Urinary bladder (tissue), 4 donors: ENCODE results near the gene MEIS3. TPM values are rescaled to one million over a fixed set of nuclear protein-coding genes. Genes with fewer than 3 reads are reported as not detected.

Experiments
- DNase-seq: peaks from one replicate; pipeline ENCODE4 v3.0.0-alpha.2; 2015; ENCODE audit errors: extremely low spot score
- H3K27ac ChIP-seq: one replicate; pipeline ENCODE4 v1.5.1; 2013; ENCODE audit warnings: low read depth, mild to moderate bottlenecking, moderate library complexity
- H3K36me3 ChIP-seq: one replicate; pipeline ENCODE4 v1.6.1; 2013; ENCODE audit warnings: mild to moderate bottlenecking, moderate library complexity; ENCODE audit not compliant: insufficient read depth
- H3K4me1 ChIP-seq: one replicate; pipeline ENCODE4 v1.6.1; 2013; ENCODE audit warnings: mild to moderate bottlenecking, moderate library complexity; ENCODE audit not compliant: insufficient read depth
- H3K4me3 ChIP-seq: one replicate; pipeline ENCODE4 v1.5.1; 2013; ENCODE audit warnings: low read depth, low read length
- WGBS: extraction: QIAGEN DNeasy Blood & Tissue Kit; methylation state at CpG from one replicate; pipeline ENCODE4 v1.1.7; 2013; 5-methylcytosine and 5-hydroxymethylcytosine counted together
- polyA plus RNA-seq: library from polyadenylated mRNA; stranded (reverse); fragments of 200-250 nt; gene quantifications from one replicate; pipeline ENCODE4 v1.2.3, GENCODE V29; 2013
- total RNA-seq: library from RNA; depleted of rRNA; stranded (reverse); fragments of >200 nt; gene quantifications from one replicate; pipeline ENCODE4 v1.2.3, GENCODE V29; 2014
- donor health status: healthy with polysubstance abuse.
- donor health status: healthy.

MEIS3 gene
- total RNA-seq (32.6 TPM), polyA plus RNA-seq (58.5 TPM)

- H3K27ac ChIP-seq: no peak within 1 kb of the TSS
- H3K36me3 ChIP-seq: no peaks in the 10 kb centered on the region
- no peak for DNase-seq
- WGBS: 1% methylated on average over 69 of the region's 70 CpGs
- H3K4me3 ChIP-seq: peak within 1 kb of the TSS; percentile 75
- H3K4me1 ChIP-seq: no peaks in the 10 kb centered on the region
These were observed at the start of gene MEIS3 for GRCh38 chr19:47419030-47419783. Gene MEIS3 (minus strand): TSS chr19:47419527. CDS start chr19:47419081, 446 bp downstream.

- H3K36me3 ChIP-seq: no peaks in the 10 kb centered on the region
- no peak for DNase-seq
- WGBS: 47% methylated on average over 9 of the region's 9 CpGs
- H3K4me3 ChIP-seq: no peak overlapping the region
- no peaks in the 10 kb centered on the region for H3K4me1 ChIP-seq
- H3K27ac ChIP-seq: no peak overlapping the region
These were observed 48.6 kb upstream of the MEIS3 start for GRCh38 chr19:47467914-47468313.

- Histone ChIP-seq H3K4me1 (no peaks in the 10 kb centered on the region), H3K36me3 (no peaks in the 10 kb centered on the region), H3K27ac (no peak overlapping the region), H3K4me3 (no peak overlapping the region)
- DNase-seq: no peak
- WGBS: 87% methylated on average over 27 of the region's 27 CpGs
These were observed 46.6 kb upstream of the MEIS3 start for GRCh38 chr19:47465957-47466356.

GRCh38 chr19:47464675-47465419 lies 45.5 kb upstream of the MEIS3 start:
- no peak overlapping the region for H3K27ac ChIP-seq
- H3K36me3 ChIP-seq: no peaks in the 10 kb centered on the region
- no peak overlapping the region for H3K4me3 ChIP-seq
- H3K4me1 ChIP-seq: no peaks in the 10 kb centered on the region
- no peak for DNase-seq
- WGBS: 71% methylated on average over 10 of the region's 10 CpGs

- Histone ChIP-seq H3K4me1 (no peaks in the 10 kb centered on the region), H3K27ac (no peak overlapping the region), H3K4me3 (no peak overlapping the region), H3K36me3 (no peaks in the 10 kb centered on the region)
- DNase-seq: no peak
- 82% methylated on average over 5 of the region's 5 CpGs for whole genome bisulfite sequencing
These were observed 42.5 kb upstream of the MEIS3 start for GRCh38 chr19:47461876-47462275.

- WGBS: 86% methylated on average over 14 of the region's 14 CpGs
- Histone ChIP-seq H3K4me1 (no peaks in the 10 kb centered on the region), H3K4me3 (no peak overlapping the region), H3K36me3 (no peaks in the 10 kb centered on the region), H3K27ac (no peak overlapping the region)
- DNase-seq: no peak
These were observed 40.1 kb upstream of the MEIS3 start for GRCh38 chr19:47459477-47459876.

GRCh38 chr19:47458672-47459071 lies 39.3 kb upstream of the MEIS3 start:
- no peaks in the 10 kb centered on the region for H3K4me1 ChIP-seq
- no peak for DNase-seq
- WGBS: 46% methylated on average over 5 of the region's 5 CpGs
- H3K27ac ChIP-seq: no peak overlapping the region
- no peaks in the 10 kb centered on the region for H3K36me3 ChIP-seq
- no peak overlapping the region for H3K4me3 ChIP-seq

- no peaks in the 10 kb centered on the region for H3K36me3 ChIP-seq
- H3K4me1 ChIP-seq: no peaks in the 10 kb centered on the region
- DNase-seq: no peak
- 35% methylated on average over 77 of the region's 77 CpGs for whole genome bisulfite sequencing
- no peak overlapping the region for H3K4me3 ChIP-seq
- no peak overlapping the region for H3K27ac ChIP-seq
These were observed 37.6 kb upstream of the MEIS3 start for GRCh38 chr19:47456721-47457474.

- Histone ChIP-seq H3K27ac (no peak overlapping the region), H3K4me3 (no peak overlapping the region), H3K4me1 (no peaks in the 10 kb centered on the region), H3K36me3 (no peaks in the 10 kb centered on the region)
- no peak for DNase-seq
- 74% methylated on average over 7 of the region's 7 CpGs for WGBS
These were observed 31.2 kb upstream of the MEIS3 start for GRCh38 chr19:47450478-47450877.

- H3K4me1 ChIP-seq: no peaks in the 10 kb centered on the region
- WGBS: 32% methylated on average over 9 of the region's 9 CpGs
- no peak for DNase-seq
- H3K4me3 ChIP-seq: no peak overlapping the region
- H3K36me3 ChIP-seq: no peaks in the 10 kb centered on the region
- H3K27ac ChIP-seq: no peak overlapping the region
These were observed 29.0 kb upstream of the MEIS3 start for GRCh38 chr19:47448360-47448727.

- H3K4me1 ChIP-seq: no peaks in the 10 kb centered on the region
- no peak for DNase-seq
- WGBS: 9% methylated on average over 95 of the region's 95 CpGs
- no peaks in the 10 kb centered on the region for H3K36me3 ChIP-seq
- no peak overlapping the region for H3K27ac ChIP-seq
- H3K4me3 ChIP-seq: no peak overlapping the region
These were observed 28.4 kb upstream of the MEIS3 start for GRCh38 chr19:47447470-47448359.

- Histone ChIP-seq H3K27ac (no peak overlapping the region), H3K4me1 (no peaks in the 10 kb centered on the region), H3K36me3 (no peaks in the 10 kb centered on the region), H3K4me3 (no peak overlapping the region)
- DNase-seq: no peak
- 25% methylated on average over 28 of the region's 28 CpGs for WGBS
These were observed 27.5 kb upstream of the MEIS3 start for GRCh38 chr19:47446534-47447469.
